Measurements from ENCODE around the gene CCDC14. TPM values are rescaled to one million over a fixed set of nuclear protein-coding genes. Genes with fewer than 3 reads are reported as not detected.
"Not testable (repeated sequence)": the region's sequence is repeated elsewhere in the genome, so short reads cannot be mapped to it uniquely, and the experiment has no call there.

CCDC14 gene
- total RNA-seq, 1 donor from 2014 or later, result 31.1 TPM

DNA sequence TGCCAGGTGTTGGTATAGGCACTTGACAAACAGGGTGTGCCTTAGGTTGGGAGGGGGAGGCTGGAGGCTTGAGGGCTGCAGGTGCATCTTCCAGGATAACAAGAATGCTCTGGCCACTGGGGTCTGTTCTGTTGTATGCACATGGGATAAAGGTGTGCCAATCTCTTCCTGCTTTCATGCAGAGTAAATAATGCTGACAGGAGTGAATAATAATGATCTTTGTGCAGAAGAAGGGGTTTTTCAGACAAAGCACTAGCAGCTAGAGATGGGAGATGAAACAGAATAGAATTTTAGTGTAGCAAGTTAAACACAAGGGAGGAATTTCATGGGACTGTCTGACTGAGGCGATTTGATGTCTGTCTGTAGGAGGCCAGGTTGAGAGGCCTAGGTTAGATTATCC lies 32.8 kb upstream of the CCDC14 start:
- DNase-seq (ENCODE audit: extremely low spot score, unreplicated experiment), result no peak
- H3K9me3 Mint-ChIP-seq (ENCODE audit: unreplicated experiment), result no peaks in the 10 kb centered on the region
- H3K27me3 Mint-ChIP-seq (ENCODE audit: unreplicated experiment), result peaks cover 40% of the 10 kb centered on the region
- H3K36me3 Mint-ChIP-seq (ENCODE audit: unreplicated experiment), result no peaks in the 10 kb centered on the region
- H3K27ac Mint-ChIP-seq (ENCODE audit: unreplicated experiment), result no peak overlapping the region
- no peak overlapping the region for H3K4me3 Mint-ChIP-seq (ENCODE audit: unreplicated experiment)
- H3K4me1 Mint-ChIP-seq (ENCODE audit: unreplicated experiment), result peaks cover 2% of the 10 kb centered on the region
- TF ChIP-seq, protein P1, sequence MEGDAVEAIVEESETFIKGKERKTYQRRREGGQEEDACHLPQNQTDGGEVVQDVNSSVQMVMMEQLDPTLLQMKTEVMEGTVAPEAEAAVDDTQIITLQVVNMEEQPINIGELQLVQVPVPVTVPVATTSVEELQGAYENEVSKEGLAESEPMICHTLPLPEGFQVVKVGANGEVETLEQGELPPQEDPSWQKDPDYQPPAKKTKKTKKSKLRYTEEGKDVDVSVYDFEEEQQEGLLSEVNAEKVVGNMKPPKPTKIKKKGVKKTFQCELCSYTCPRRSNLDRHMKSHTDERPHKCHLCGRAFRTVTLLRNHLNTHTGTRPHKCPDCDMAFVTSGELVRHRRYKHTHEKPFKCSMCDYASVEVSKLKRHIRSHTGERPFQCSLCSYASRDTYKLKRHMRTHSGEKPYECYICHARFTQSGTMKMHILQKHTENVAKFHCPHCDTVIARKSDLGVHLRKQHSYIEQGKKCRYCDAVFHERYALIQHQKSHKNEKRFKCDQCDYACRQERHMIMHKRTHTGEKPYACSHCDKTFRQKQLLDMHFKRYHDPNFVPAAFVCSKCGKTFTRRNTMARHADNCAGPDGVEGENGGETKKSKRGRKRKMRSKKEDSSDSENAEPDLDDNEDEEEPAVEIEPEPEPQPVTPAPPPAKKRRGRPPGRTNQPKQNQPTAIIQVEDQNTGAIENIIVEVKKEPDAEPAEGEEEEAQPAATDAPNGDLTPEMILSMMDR (IDR thresholded peaks at IDR 0.05), result no peak

- not testable (repeated sequence) for H3K36me3 Mint-ChIP-seq (ENCODE audit: unreplicated experiment); DNase-seq (ENCODE audit: extremely low spot score, unreplicated experiment); H3K9me3 Mint-ChIP-seq (ENCODE audit: unreplicated experiment); H3K4me1 Mint-ChIP-seq (ENCODE audit: unreplicated experiment); H3K27ac Mint-ChIP-seq (ENCODE audit: unreplicated experiment)
- Mint-ChIP-seq H3K27me3 (ENCODE audit: unreplicated experiment) (peaks cover 42% of the 10 kb centered on the region), H3K4me3 (ENCODE audit: unreplicated experiment) (peak within 1 kb of the TSS; percentile 50)
Observed at GRCh38 chr3:123991730-123992588, 30.9 kb upstream of the CCDC14 start, which contains the start of gene ROPN1. Gene ROPN1, minus strand, starts transcription at chr3:123992124. Its CDS starts 11,643 bp downstream, at chr3:123980481.

DNA sequence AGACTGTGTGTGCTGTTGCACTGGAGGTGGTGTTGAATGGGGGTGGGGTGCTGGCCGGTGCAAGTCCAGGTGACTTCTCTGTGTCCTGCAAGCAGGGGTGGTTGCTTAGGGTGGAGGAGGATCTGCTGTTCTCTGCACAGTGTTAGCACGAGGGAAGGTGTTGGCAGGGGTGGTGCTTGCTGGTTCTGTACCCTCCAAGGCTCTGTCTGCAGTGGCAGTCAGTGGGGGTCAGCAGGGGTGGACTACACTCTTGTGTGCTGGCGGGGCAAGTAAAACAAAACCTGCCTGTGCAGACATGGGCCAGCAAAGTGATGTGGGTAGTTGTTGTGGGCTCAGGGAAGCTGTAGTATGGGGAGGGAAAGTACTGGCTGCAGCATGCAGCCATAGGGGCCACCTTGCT lies 25.4 kb upstream of the CCDC14 start:
- TF ChIP-seq, protein P1 (IDR thresholded peaks at IDR 0.05), result no peak
- Mint-ChIP-seq H3K4me1 (ENCODE audit: unreplicated experiment) (no peaks in the 10 kb centered on the region), H3K9me3 (ENCODE audit: unreplicated experiment) (peaks cover 6% of the 10 kb centered on the region), H3K36me3 (ENCODE audit: unreplicated experiment) (no peaks in the 10 kb centered on the region), H3K27me3 (ENCODE audit: unreplicated experiment) (peaks cover 80% of the 10 kb centered on the region), H3K27ac (ENCODE audit: unreplicated experiment) (no peak overlapping the region), H3K4me3 (ENCODE audit: unreplicated experiment) (no peak overlapping the region)
- no peak for DNase-seq (ENCODE audit: extremely low spot score, unreplicated experiment)

GRCh38 chr3:123984957-123985356 lies 23.9 kb upstream of the CCDC14 start:
- peaks cover 3% of the 10 kb centered on the region for H3K4me1 Mint-ChIP-seq (ENCODE audit: unreplicated experiment)
- H3K4me3 Mint-ChIP-seq (ENCODE audit: unreplicated experiment), result no peak overlapping the region
- H3K9me3 Mint-ChIP-seq (ENCODE audit: unreplicated experiment), result peaks cover 6% of the 10 kb centered on the region
- TF ChIP-seq, protein P1 (IDR thresholded peaks at IDR 0.05), result no peak
- H3K27ac Mint-ChIP-seq (ENCODE audit: unreplicated experiment), result no peak overlapping the region
- no peak for DNase-seq (ENCODE audit: extremely low spot score, unreplicated experiment)
- H3K27me3 Mint-ChIP-seq (ENCODE audit: unreplicated experiment), result peaks cover 81% of the 10 kb centered on the region
- no peaks in the 10 kb centered on the region for H3K36me3 Mint-ChIP-seq (ENCODE audit: unreplicated experiment)

- no peak for DNase-seq (ENCODE audit: extremely low spot score, unreplicated experiment)
- Mint-ChIP-seq H3K36me3 (ENCODE audit: unreplicated experiment) (no peaks in the 10 kb centered on the region), H3K27me3 (ENCODE audit: unreplicated experiment) (peaks cover 76% of the 10 kb centered on the region), H3K27ac (ENCODE audit: unreplicated experiment) (no peak overlapping the region), H3K4me1 (ENCODE audit: unreplicated experiment) (peaks cover 6% of the 10 kb centered on the region), H3K4me3 (ENCODE audit: unreplicated experiment) (no peak overlapping the region), H3K9me3 (ENCODE audit: unreplicated experiment) (peaks cover 6% of the 10 kb centered on the region)
- TF ChIP-seq, protein P1 (IDR thresholded peaks at IDR 0.05), result no peak
Observed at GRCh38 chr3:123984350-123984749, 23.3 kb upstream of the CCDC14 start.

DNA sequence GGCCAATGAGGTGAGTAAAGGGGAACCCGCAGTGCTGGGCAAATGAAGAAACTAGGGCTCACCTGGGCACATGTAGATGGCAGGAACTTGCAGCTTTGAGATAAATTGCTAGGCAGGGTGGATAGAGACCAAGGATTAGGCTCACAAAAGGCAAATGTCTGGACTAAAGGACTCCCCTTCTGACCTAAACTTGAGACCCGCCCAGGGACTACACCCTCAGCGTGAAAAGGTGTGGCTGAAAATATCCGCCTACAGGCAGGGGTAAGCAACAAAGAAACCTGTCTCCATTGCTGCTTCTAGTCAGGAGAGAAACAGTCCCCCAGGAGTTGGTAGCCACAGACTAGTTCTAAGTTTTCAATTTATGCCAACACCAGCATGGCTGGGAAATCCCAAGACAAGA lies 20.3 kb upstream of the CCDC14 start:
- not testable (repeated sequence) for H3K4me3 Mint-ChIP-seq (ENCODE audit: unreplicated experiment); H3K36me3 Mint-ChIP-seq (ENCODE audit: unreplicated experiment); H3K9me3 Mint-ChIP-seq (ENCODE audit: unreplicated experiment); H3K27ac Mint-ChIP-seq (ENCODE audit: unreplicated experiment); H3K4me1 Mint-ChIP-seq (ENCODE audit: unreplicated experiment); DNase-seq (ENCODE audit: extremely low spot score, unreplicated experiment)
- peaks cover 55% of the 10 kb centered on the region for H3K27me3 Mint-ChIP-seq (ENCODE audit: unreplicated experiment)

Measured in osteocyte (in vitro differentiated cells).